AG10803 (cell line): ENCODE measurements around the gene TMEM208.

ENCODE experiments used
- DNase-seq: peaks from one replicate; pipeline ENCODE4 v3.0.0; 2010; ENCODE audit warnings: low read depth
- H3K4me3 ChIP-seq: 2 replicates; pipeline ENCODE4 v1.5.1; 2011; ENCODE audit warnings: mild to moderate bottlenecking, low read length, control low read depth
- CTCF ChIP-seq: conservative IDR thresholded peaks from 2 replicates; pipeline ENCODE4 v1.5.1; 2011; ENCODE audit warnings: mild to moderate bottlenecking, low read length, control low read depth, inconsistent platforms

TMEM208 gene

GRCh38 chr16:67216612-67217490, 10.1 kb upstream of the TMEM208 start:
- H3K4me3 ChIP-seq = no peak overlapping the region
- TF ChIP-seq CTCF = no peak
- DNase-seq = no peak

GRCh38 chr16:67223992-67224391, 2.9 kb upstream of the TMEM208 start:
- no peak for DNase-seq
- no peak for TF ChIP-seq CTCF
- H3K4me3 ChIP-seq = no peak overlapping the region

- TF ChIP-seq CTCF = no peak
- H3K4me3 ChIP-seq = peak overlapping the region; percentile 99
- DNase-seq = no peak
These were observed 581 bp upstream of the TMEM208 start for GRCh38 chr16:67226295-67226803.

GRCh38 chr16:67227567-67227921, 614 bp downstream of the TMEM208 start:
- H3K4me3 ChIP-seq = peak overlapping the region; percentile 99
- DNase-seq = no peak
- TF ChIP-seq CTCF = no peak

- DNase-seq = no peak
- H3K4me3 ChIP-seq = peak overlapping the region; percentile 99
- no peak for TF ChIP-seq CTCF
These were observed 1.3 kb downstream of the TMEM208 start for GRCh38 chr16:67228034-67228785.

GRCh38 chr16:67228905-67229304, 2.0 kb downstream of the TMEM208 start:
- TF ChIP-seq CTCF = no peak
- no peak for DNase-seq
- no peak overlapping the region for H3K4me3 ChIP-seq
